Parathyroid adenoma (tissue), 2 donors: ENCODE data around the gene RPP14.

ENCODE experiments used
- H2AFZ ChIP-seq: fragments of 300-600 bp; sonication (generic); one replicate; pipeline ENCODE4 v1.7.0; 2017; ENCODE audit warnings: antibody characterized with exemption, mild to moderate bottlenecking
- H3K27ac ChIP-seq: fragments of 300-600 bp; sonication (generic); one replicate; pipeline ENCODE4 v1.7.0; 2017
- H3K27me3 ChIP-seq: fragments of 300-600 bp; sonication (generic); one replicate; pipeline ENCODE4 v1.7.0; 2017; ENCODE audit warnings: low read length; ENCODE audit not compliant: control insufficient read depth, insufficient read depth
- H3K36me3 ChIP-seq: fragments of 300-600 bp; sonication (generic); one replicate; pipeline ENCODE4 v1.7.0; 2017; ENCODE audit warnings: low read length; ENCODE audit not compliant: control insufficient read depth, insufficient read depth
- H3K4me1 ChIP-seq: fragments of 300-600 bp; sonication (generic); one replicate; pipeline ENCODE4 v1.7.0; 2017; ENCODE audit warnings: control low read depth
- H3K4me2 ChIP-seq: fragments of 300-600 bp; sonication (generic); one replicate; pipeline ENCODE4 v1.7.0; 2017; ENCODE audit warnings: low read length
- H3K4me3 ChIP-seq: fragments of 300-600 bp; sonication (generic); one replicate; pipeline ENCODE4 v1.7.0; 2017; ENCODE audit warnings: low read depth, low read length
- H3K79me2 ChIP-seq: fragments of 300-600 bp; sonication (generic); one replicate; pipeline ENCODE4 v1.7.0; 2017; ENCODE audit warnings: control low read depth
- H3K9ac ChIP-seq: fragments of 300-600 bp; sonication (generic); one replicate; pipeline ENCODE4 v1.7.0; 2017; ENCODE audit warnings: mild to moderate bottlenecking
- H3K9me3 ChIP-seq: fragments of 300-600 bp; sonication (generic); one replicate; pipeline ENCODE4 v1.7.0; 2017; ENCODE audit warnings: low read length; ENCODE audit not compliant: control insufficient read depth
- CTCF ChIP-seq: fragments of 300-600 bp; sonication (generic); IDR thresholded peaks from one replicate; pipeline ENCODE4 v1.7.0; 2017; ENCODE audit warnings: antibody characterized with exemption, mild to moderate bottlenecking
- donor health status: primary hyperparathyroidism.

RPP14 gene

GRCh38 chr3:58305882-58306711 is at the start of gene RPP14, which contains the start of gene HTD2:
RPP14 (plus strand) TSS chr3:58306245; CDS start chr3:58310330, 4,085 bp downstream.
HTD2 (plus strand) TSS chr3:58306520; CDS start chr3:58317614, 11,094 bp downstream.
- Histone ChIP-seq H3K27ac (peak within 1 kb of the TSS; percentile 99), H3K36me3 (no peaks in the 10 kb centered on the region), H3K4me2 (peak within 1 kb of the TSS; percentile 89), H3K4me3 (peak within 1 kb of the TSS; percentile 76), H3K9ac (peak within 1 kb of the TSS; percentile 89), H3K9me3 (no peaks in the 10 kb centered on the region), H2AFZ (peak within 1 kb of the TSS; percentile 96), H3K79me2 (peaks cover 39% of the 10 kb centered on the region), H3K27me3 (no peaks in the 10 kb centered on the region), H3K4me1 (peaks cover 14% of the 10 kb centered on the region)
- TF ChIP-seq CTCF = peak; percentile 99

GRCh38 chr3:58256511-58256910 is 49.5 kb upstream of the RPP14 start:
- H3K27me3 ChIP-seq = no peaks in the 10 kb centered on the region
- no peak overlapping the region for H3K4me2 ChIP-seq
- no peak overlapping the region for H3K9ac ChIP-seq
- H2AFZ ChIP-seq = no peak overlapping the region
- no peaks in the 10 kb centered on the region for H3K9me3 ChIP-seq
- no peaks in the 10 kb centered on the region for H3K36me3 ChIP-seq
- H3K79me2 ChIP-seq = no peaks in the 10 kb centered on the region
- H3K27ac ChIP-seq = no peak overlapping the region
- no peak overlapping the region for H3K4me3 ChIP-seq
- H3K4me1 ChIP-seq = no peaks in the 10 kb centered on the region
- no peak for TF ChIP-seq CTCF

- no peaks in the 10 kb centered on the region for H3K36me3 ChIP-seq
- H3K4me2 ChIP-seq = no peak overlapping the region
- no peaks in the 10 kb centered on the region for H3K4me1 ChIP-seq
- H3K79me2 ChIP-seq = no peaks in the 10 kb centered on the region
- no peak overlapping the region for H3K4me3 ChIP-seq
- no peak overlapping the region for H2AFZ ChIP-seq
- H3K27me3 ChIP-seq = no peaks in the 10 kb centered on the region
- no peak overlapping the region for H3K9ac ChIP-seq
- H3K27ac ChIP-seq = no peak overlapping the region
- TF ChIP-seq CTCF = no peak
- H3K9me3 ChIP-seq = no peaks in the 10 kb centered on the region
These were observed 47.5 kb upstream of the RPP14 start for GRCh38 chr3:58258392-58259055.

GRCh38 chr3:58260261-58260731 is 45.7 kb upstream of the RPP14 start:
- H3K9ac ChIP-seq = no peak overlapping the region

More at GRCh38 chr3:58260261-58260731, 45.7 kb upstream of the RPP14 start:
- H3K27me3 ChIP-seq = no peaks in the 10 kb centered on the region
- no peaks in the 10 kb centered on the region for H3K9me3 ChIP-seq
- no peaks in the 10 kb centered on the region for H3K36me3 ChIP-seq
- H2AFZ ChIP-seq = no peak overlapping the region
- no peak for TF ChIP-seq CTCF
- no peak overlapping the region for H3K4me3 ChIP-seq
- H3K4me2 ChIP-seq = no peak overlapping the region
- no peaks in the 10 kb centered on the region for H3K4me1 ChIP-seq
- H3K27ac ChIP-seq = no peak overlapping the region
- H3K79me2 ChIP-seq = no peaks in the 10 kb centered on the region
